GM19035 (cell line): Measurements from ENCODE around the gene ANKRD33B.

Experiments used
- ATAC-seq: cut with Tn5 transposase; IDR thresholded peaks from one replicate; pipeline ENCODE4 v1.9.1; 2021; ENCODE audit not compliant: unreplicated experiment

ANKRD33B gene

DNA sequence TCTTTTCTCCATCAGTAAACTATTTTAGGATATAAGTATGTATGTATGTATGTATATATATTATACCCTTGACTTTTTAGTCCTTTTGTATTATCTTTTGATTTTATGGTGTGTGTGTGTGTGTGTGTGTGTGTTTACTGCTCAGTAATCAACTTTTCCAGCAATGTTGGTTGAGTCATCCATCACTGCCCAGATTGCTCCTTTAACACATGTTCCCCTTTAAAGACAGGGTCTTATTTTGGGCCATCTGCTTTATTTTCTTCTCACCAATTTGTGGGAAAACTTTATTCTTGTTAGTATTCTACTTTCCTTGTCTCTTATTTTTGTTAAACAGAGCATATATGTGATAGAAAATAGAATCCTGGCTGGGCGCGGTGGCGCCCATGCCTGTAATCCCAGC, 28.1 kb downstream of the ANKRD33B start:
- no peak for ATAC-seq

- ATAC-seq: peak; percentile 56
Observed at GRCh38 chr5:10592601-10593000, 28.7 kb downstream of the ANKRD33B start.

- ATAC-seq: no peak
Observed at GRCh38 chr5:10593531-10594181, 29.8 kb downstream of the ANKRD33B start.

DNA sequence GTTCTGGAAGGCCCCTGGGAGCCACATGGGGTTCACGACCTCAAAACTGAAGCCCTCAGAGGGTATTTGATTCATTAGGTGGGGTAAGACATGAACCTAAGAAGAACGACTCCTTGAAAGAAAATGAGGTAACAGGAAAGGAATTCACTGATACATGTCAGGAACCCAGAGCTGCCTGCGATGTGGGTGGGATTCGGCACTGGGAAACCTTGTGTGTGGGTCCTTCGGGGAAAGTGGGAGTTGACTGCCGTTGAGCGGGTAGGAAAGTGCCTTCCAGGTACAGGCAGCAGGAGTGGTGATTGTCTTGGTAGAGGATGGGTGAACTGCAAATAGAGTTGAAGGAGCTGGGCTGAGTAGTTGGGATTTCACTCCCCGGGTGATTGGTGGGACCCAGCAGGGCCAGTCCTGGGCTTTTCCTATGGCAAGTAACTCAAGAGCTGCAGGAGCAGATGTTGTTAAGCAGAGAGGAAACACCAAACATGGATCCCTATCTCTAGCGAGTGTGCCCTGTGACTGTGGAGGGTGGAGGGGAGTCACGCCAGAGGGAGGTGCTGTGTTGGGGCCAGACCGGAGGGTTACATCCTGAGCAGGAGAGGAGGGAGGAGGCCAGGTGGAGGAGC, 30.8 kb downstream of the ANKRD33B start:
- ATAC-seq: no peak

DNA sequence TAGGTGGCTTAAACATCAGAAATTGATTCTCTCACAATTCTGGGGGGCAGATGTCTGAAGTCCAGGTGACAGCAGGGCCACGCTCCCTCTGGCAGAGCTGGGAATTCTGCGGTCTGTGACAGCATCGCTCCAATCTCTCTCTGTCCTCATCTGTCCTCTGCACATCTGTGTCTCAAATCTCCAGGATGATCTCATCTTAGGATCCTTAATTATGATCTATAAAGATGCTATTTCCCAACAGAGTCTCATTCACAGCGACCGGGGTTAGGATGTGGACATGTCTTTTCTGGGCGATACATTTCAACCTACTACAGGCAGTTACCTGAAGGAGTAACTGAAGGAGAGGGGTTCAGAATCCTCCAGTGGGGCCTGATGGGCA, 31.4 kb downstream of the ANKRD33B start:
- no peak for ATAC-seq

DNA sequence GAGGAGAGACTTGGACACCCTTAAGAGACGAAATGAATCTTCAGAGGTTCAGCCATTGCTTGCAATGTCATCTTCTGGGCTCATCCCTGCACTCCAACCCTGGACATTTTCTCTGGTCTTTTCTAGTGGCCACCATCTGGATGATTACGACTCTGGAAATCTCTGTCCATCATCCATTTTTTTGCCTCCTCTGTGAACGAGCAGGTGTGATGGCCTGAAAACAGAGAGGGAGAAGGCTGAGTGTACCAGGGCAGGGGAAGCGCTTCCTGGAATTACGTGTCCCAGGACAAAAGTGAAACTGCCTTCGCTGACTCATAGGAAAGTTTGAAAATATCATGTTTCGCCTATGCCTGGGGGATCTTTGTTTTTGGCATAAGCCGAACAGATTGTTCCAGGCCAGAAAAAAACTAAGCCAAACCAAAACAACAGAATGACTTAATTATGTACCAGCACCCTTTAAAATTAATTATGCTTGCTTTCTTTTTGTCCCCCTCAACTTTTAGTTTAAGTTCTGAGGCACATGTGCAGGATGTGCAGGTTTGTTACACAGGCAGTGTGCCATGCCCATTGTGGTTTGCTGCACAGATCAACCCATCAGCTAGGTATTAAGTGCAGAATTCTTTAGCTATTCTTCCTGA, 31.9 kb downstream of the ANKRD33B start:
- ATAC-seq: no peak

- ATAC-seq: no peak
Observed at GRCh38 chr5:10596310-10596703, 32.4 kb downstream of the ANKRD33B start.

DNA sequence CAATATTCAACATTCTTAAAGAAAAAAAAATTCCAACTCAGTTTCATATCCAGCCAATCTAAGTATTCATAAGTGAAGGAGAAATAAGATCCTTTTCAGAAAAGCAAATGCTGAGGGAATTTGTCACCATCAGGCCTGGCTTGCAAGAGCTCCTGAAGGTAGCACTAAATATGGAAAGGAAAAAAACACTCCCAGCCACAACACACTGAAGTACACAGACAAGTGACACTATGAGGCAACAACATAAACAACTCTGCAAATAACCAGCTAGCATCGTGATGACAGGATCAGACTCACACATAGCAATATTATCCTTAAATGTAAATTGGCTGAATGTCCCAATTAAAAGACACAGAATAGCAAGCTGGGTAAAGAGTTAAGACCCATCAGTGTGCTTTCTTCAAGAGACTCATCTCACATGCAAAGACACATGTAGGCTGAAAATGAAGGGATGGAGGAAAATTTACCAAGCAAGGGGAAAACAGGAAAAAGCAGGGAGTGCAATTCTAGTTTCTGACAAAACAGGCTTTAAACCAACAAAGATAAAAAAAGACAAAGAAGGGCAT, 33.1 kb downstream of the ANKRD33B start:
- ATAC-seq: no peak

- no peak for ATAC-seq
Observed at GRCh38 chr5:10599113-10599512, 35.2 kb downstream of the ANKRD33B start.

DNA sequence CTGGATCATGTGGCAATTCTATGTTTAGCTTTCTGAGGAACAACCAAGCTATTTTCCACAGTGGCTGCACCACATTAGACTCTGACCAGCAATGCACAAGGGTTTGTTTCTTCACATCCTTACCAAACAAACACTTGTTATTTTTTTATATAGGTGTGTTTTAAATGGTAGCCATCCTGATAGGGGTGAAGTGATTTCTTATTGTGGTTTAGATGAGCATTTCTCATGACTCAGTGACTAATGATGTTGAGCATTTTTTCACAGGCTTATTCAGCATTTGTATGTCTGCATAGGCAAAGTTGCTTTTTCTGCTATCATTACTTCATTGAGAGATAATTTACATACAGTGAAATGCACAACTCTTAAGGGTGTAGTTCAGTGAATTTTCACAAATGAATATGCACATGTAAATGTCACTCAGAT, 36.0 kb downstream of the ANKRD33B start:
- ATAC-seq: no peak

- ATAC-seq: peak; percentile 90
Observed at GRCh38 chr5:10600626-10601245, 36.9 kb downstream of the ANKRD33B start.

- peak; percentile 45 for ATAC-seq
Observed at GRCh38 chr5:10601246-10602030, 37.6 kb downstream of the ANKRD33B start.

- ATAC-seq: no peak
Observed at GRCh38 chr5:10602031-10602806, 38.3 kb downstream of the ANKRD33B start.

GRCh38 chr5:10604975-10605374, 41.1 kb downstream of the ANKRD33B start:
- ATAC-seq: no peak

GRCh38 chr5:10606632-10607022, 42.8 kb downstream of the ANKRD33B start:
- peak; percentile 6 for ATAC-seq

GRCh38 chr5:10607023-10607665, 43.3 kb downstream of the ANKRD33B start:
- ATAC-seq: peak; percentile 83

- peak; percentile 63 for ATAC-seq
Observed at GRCh38 chr5:10607666-10608073, 43.8 kb downstream of the ANKRD33B start.

DNA sequence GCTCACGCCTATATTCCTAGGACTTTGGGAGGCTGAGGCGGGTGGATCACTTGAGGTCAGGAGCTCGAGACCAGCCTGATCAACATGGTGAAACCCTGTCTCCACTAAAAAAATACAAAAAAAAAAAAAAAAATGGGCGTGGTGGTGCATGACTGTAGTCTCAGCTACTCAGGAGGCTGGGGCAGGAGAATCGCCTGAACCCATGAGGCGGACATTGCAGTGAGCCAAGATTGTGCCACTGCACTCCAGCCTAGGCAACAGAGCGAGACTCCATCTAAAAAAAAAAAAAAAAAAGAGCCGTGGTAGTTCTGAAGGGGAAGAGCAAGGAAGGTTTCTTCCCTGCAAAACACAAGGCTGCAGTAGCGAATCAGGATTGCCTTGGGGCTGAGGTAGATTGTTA, 44.2 kb downstream of the ANKRD33B start:
- ATAC-seq: peak; percentile 14

DNA sequence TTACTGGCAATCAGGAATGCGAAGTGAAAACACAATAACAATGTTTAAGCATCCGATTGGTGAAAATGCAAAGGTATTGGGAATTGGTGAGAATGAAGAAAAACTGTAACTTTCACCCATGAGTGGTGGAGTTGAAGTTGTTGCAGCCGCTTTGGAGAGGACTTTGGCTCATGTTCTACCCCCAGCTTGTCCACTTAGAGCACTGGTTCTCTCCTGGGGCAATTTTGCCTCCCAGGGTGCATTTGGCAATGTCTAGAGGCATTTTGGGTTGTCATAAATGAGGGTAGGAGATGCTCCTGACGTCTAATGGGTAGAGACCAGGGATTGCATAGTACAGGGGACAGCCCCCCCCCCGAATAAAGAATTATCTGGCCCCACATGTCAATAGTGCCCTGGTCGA, 46.2 kb downstream of the ANKRD33B start:
- ATAC-seq: no peak

- ATAC-seq: no peak
Observed at GRCh38 chr5:10611290-10611689, 47.4 kb downstream of the ANKRD33B start.
